Measurements from ENCODE around the gene CLRN1. TPM values are rescaled to one million over a fixed set of nuclear protein-coding genes. Genes with fewer than 3 reads are reported as not detected.
"Not testable (repeated sequence)": the region's sequence is repeated elsewhere in the genome, so short reads cannot be mapped to it uniquely, and the experiment has no call there.

CLRN1 gene
- total RNA-seq, 2 experiments from 2014 or later = not detected

- DNase-seq (ENCODE audit: low spot score) = no peak
- BruUV-seq (replicated peaks) = no TSS peak
- Histone ChIP-seq H3K9me2 (ENCODE audit: insufficient read depth, low read length) (0 out of 2 replicates have a peak, but pooled peaks cover 3% of the 10 kb centered on the region), H3K4me2 (ENCODE audit: low read length) (no peak overlapping the region), H3K4me3 (ENCODE audit: low read depth, low read length, poor library complexity, severe bottlenecking) (no peak overlapping the region), H4K20me1 (ENCODE audit: insufficient read depth, low read length) (no peaks in the 10 kb centered on the region), H3K27ac (ENCODE audit: low read depth, low read length, poor library complexity, severe bottlenecking) (no peak overlapping the region), H3K4me1 (ENCODE audit: insufficient read depth, low read length, poor library complexity, severe bottlenecking) (no peaks in the 10 kb centered on the region), H3K36me3 (ENCODE audit: insufficient read depth, low read length) (no peaks in the 10 kb centered on the region), H2AFZ (ENCODE audit: low read length) (no peak overlapping the region), H3K9me3 (ENCODE audit: low read length) (no peaks in the 10 kb centered on the region), H3K79me2 (ENCODE audit: insufficient read depth, low read depth, low read length) (no peaks in the 10 kb centered on the region)
- intact Hi-C loops (cut with micrococcal nuclease; ENCODE audit: unreplicated experiment) = no loop called here
- ChIA-PET POLR2A (interaction anchor here (0.5 to 0.7 kb wide), 5 partner anchors 22 to 1662 kb away, joined by 3 to 5 read pairs (median 4); no protein-coding TSS in a partner anchor), CTCF (ENCODE audit: unreplicated experiment) (no interaction called here)
- TF ChIP-seq EZH2phosphoT487 (IDR thresholded peaks at IDR 0.05; ENCODE audit: borderline replicate concordance, low read depth, low read length) (no peak), CTCF (conservative IDR thresholded peaks at IDR 0.05; ENCODE audit: low read length) (no peak)
Measured at GRCh38 chr3:150989208-150989607, 16.7 kb upstream of the CLRN1 start.

GRCh38 chr3:150988395-150988794 is 15.9 kb upstream of the CLRN1 start:
- H3K9me3 ChIP-seq (ENCODE audit: low read length); H3K4me1 ChIP-seq (ENCODE audit: insufficient read depth, low read length, poor library complexity, severe bottlenecking); H4K20me1 ChIP-seq (ENCODE audit: insufficient read depth, low read length); DNase-seq (ENCODE audit: low spot score); H3K4me2 ChIP-seq (ENCODE audit: low read length); H3K9me2 ChIP-seq (ENCODE audit: insufficient read depth, low read length); H2AFZ ChIP-seq (ENCODE audit: low read length); H3K4me3 ChIP-seq (ENCODE audit: low read depth, low read length, poor library complexity, severe bottlenecking); CTCF ChIA-PET (ENCODE audit: unreplicated experiment); POLR2A ChIA-PET; H3K36me3 ChIP-seq (ENCODE audit: insufficient read depth, low read length); intact Hi-C loops (cut with micrococcal nuclease; ENCODE audit: unreplicated experiment); H3K79me2 ChIP-seq (ENCODE audit: insufficient read depth, low read depth, low read length); H3K27ac ChIP-seq (ENCODE audit: low read depth, low read length, poor library complexity, severe bottlenecking); BruUV-seq (replicated peaks): not testable (repeated sequence)

DNA sequence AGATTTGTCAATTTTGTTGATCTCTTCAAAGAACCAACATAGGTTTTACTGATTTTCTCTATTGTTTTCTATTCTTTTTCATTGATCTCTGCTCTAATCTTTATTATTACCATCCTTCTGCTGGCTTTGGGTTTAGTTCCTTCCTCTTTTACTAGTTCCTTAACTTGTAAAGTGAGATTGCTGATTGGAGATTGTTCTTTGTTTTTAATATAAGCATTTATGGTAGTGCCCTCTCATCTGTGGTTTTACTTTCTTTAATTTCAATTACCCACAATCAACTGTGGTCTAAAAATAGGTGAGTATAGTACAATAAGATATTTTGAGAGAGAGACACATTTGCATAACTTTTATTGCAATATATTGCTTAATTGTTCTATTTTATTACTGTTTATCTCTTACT is 13.2 kb upstream of the CLRN1 start:
- Histone ChIP-seq H3K4me2 (ENCODE audit: low read length) (no peak overlapping the region), H3K9me3 (ENCODE audit: low read length) (no peaks in the 10 kb centered on the region), H3K27ac (ENCODE audit: low read depth, low read length, poor library complexity, severe bottlenecking) (no peak overlapping the region), H3K4me1 (ENCODE audit: insufficient read depth, low read length, poor library complexity, severe bottlenecking) (no peaks in the 10 kb centered on the region), H3K9me2 (ENCODE audit: insufficient read depth, low read length) (0 out of 2 replicates have a peak, but pooled peaks cover 3% of the 10 kb centered on the region), H4K20me1 (ENCODE audit: insufficient read depth, low read length) (no peaks in the 10 kb centered on the region), H3K79me2 (ENCODE audit: insufficient read depth, low read depth, low read length) (no peaks in the 10 kb centered on the region), H3K4me3 (ENCODE audit: low read depth, low read length, poor library complexity, severe bottlenecking) (no peak overlapping the region), H2AFZ (ENCODE audit: low read length) (no peak overlapping the region), H3K36me3 (ENCODE audit: insufficient read depth, low read length) (no peaks in the 10 kb centered on the region)
- POLR2A ChIA-PET = no interaction called here
- no TSS peak for BruUV-seq (replicated peaks)
- CTCF ChIA-PET (ENCODE audit: unreplicated experiment) = no interaction called here
- intact Hi-C loops (cut with micrococcal nuclease; ENCODE audit: unreplicated experiment) = no loop called here
- DNase-seq (ENCODE audit: low spot score) = no peak
- TF ChIP-seq CTCF (conservative IDR thresholded peaks at IDR 0.05; ENCODE audit: low read length) = no peak
- TF ChIP-seq EZH2phosphoT487 (IDR thresholded peaks at IDR 0.05; ENCODE audit: borderline replicate concordance, low read depth, low read length) = no peak
